Activated CD4-positive, CD25-positive, alpha-beta regulatory T cell treated with anti-CD3 and anti-CD28 coated beads, Interleukin-2, amount 50 U/mL, for 24 hours (primary cell): ENCODE results near the gene TAF1B.

ENCODE experiments used
- ATAC-seq, 2 donors: fragments of 150-1000 bp; cut with Tn5 transposase; one replicate each; pipeline ENCODE4 v1.10.0; 2021; ENCODE audit warnings: mild to moderate bottlenecking in 1 of 2, moderate library complexity in 1 of 2

TAF1B gene

GRCh38 chr2:9808334-9809063 lies 34.8 kb upstream of the TAF1B start:
- ATAC-seq: no peak

GRCh38 chr2:9809064-9809356 lies 34.3 kb upstream of the TAF1B start:
- no peak for ATAC-seq

- no peak for ATAC-seq
These were observed 33.7 kb upstream of the TAF1B start for GRCh38 chr2:9809448-9810088.

- no peak for ATAC-seq
These were observed 32.1 kb upstream of the TAF1B start for GRCh38 chr2:9811216-9811615.

- no peak for ATAC-seq
These were observed 31.4 kb upstream of the TAF1B start for GRCh38 chr2:9811679-9812511.

GRCh38 chr2:9812945-9813311 lies 30.3 kb upstream of the TAF1B start:
- ATAC-seq: no peak

- ATAC-seq: peak; percentile 80 to 83
These were observed 29.8 kb upstream of the TAF1B start for GRCh38 chr2:9813312-9814128.

- ATAC-seq: no peak
These were observed 29.0 kb upstream of the TAF1B start for GRCh38 chr2:9814129-9814868.

GRCh38 chr2:9815076-9815475 lies 28.2 kb upstream of the TAF1B start:
- no peak for ATAC-seq

GRCh38 chr2:9815844-9816279 lies 27.4 kb upstream of the TAF1B start:
- ATAC-seq: no peak

GRCh38 chr2:9818097-9818496 lies 25.2 kb upstream of the TAF1B start:
- no peak for ATAC-seq

GRCh38 chr2:9819551-9819950 lies 23.7 kb upstream of the TAF1B start:
- no peak for ATAC-seq

- no peak for ATAC-seq
These were observed 23.0 kb upstream of the TAF1B start for GRCh38 chr2:9820020-9820973.

- no peak for ATAC-seq
These were observed 21.3 kb upstream of the TAF1B start for GRCh38 chr2:9821805-9822445.

GRCh38 chr2:9824441-9824840 lies 18.8 kb upstream of the TAF1B start:
- ATAC-seq: no peak

GRCh38 chr2:9824956-9825720 lies 18.1 kb upstream of the TAF1B start:
- no peak for ATAC-seq

GRCh38 chr2:9826208-9826607 lies 17.1 kb upstream of the TAF1B start:
- ATAC-seq: no peak

- peak in 1 of 2 donors; percentile 48 for ATAC-seq
These were observed 12.4 kb upstream of the TAF1B start for GRCh38 chr2:9830685-9831410.

GRCh38 chr2:9831670-9832069 lies 11.6 kb upstream of the TAF1B start:
- no peak for ATAC-seq
